GM18511 (cell line): ENCODE data around the gene DAND5.

Source experiments
- ATAC-seq: cut with Tn5 transposase; IDR thresholded peaks from one replicate; pipeline ENCODE4 v1.9.1; 2021; ENCODE audit warnings: mild to moderate bottlenecking, moderate library complexity; ENCODE audit not compliant: unreplicated experiment

DAND5 gene

GRCh38 chr19:13007292-13008045, 38.1 kb downstream of the DAND5 start:
- no peak for ATAC-seq

- no peak for ATAC-seq
Measured at GRCh38 chr19:13008926-13009787, 39.8 kb downstream of the DAND5 start.

GRCh38 chr19:13010038-13010991, 40.9 kb downstream of the DAND5 start:
- ATAC-seq: no peak

GRCh38 chr19:13010992-13011652, 41.7 kb downstream of the DAND5 start:
- ATAC-seq: no peak

- no peak for ATAC-seq
Measured at GRCh38 chr19:13011653-13012389, 42.4 kb downstream of the DAND5 start.

GRCh38 chr19:13012390-13012689, 43.0 kb downstream of the DAND5 start:
- ATAC-seq: no peak

- no peak for ATAC-seq
Measured at GRCh38 chr19:13012690-13013608, 43.6 kb downstream of the DAND5 start.

- no peak for ATAC-seq
Measured at GRCh38 chr19:13013649-13014048, 44.3 kb downstream of the DAND5 start.

GRCh38 chr19:13014101-13014920, 44.9 kb downstream of the DAND5 start:
- no peak for ATAC-seq

GRCh38 chr19:13014921-13015280, 45.5 kb downstream of the DAND5 start:
- no peak for ATAC-seq

- ATAC-seq: no peak
Measured at GRCh38 chr19:13015361-13016223, 46.2 kb downstream of the DAND5 start.

GRCh38 chr19:13016245-13016627, 46.9 kb downstream of the DAND5 start:
- no peak for ATAC-seq

- no peak for ATAC-seq
Measured at GRCh38 chr19:13016628-13017305, 47.4 kb downstream of the DAND5 start.

GRCh38 chr19:13017306-13018034, 48.1 kb downstream of the DAND5 start:
- no peak for ATAC-seq

GRCh38 chr19:13018035-13018914, 48.9 kb downstream of the DAND5 start:
- no peak for ATAC-seq
